HG03439 (cell line): Measurements from ENCODE around the gene DPH3.
"Not testable (repeated sequence)": the region's sequence is repeated elsewhere in the genome, so short reads cannot be mapped to it uniquely, and the experiment has no call there.

Experiments
- ATAC-seq: cut with Tn5 transposase; IDR thresholded peaks from one replicate; pipeline ENCODE4 v1.9.1; 2021; ENCODE audit warnings: mild to moderate bottlenecking, moderate library complexity; ENCODE audit not compliant: unreplicated experiment

Gene DPH3

GRCh38 chr3:16264708-16265454, at the start of gene DPH3, which contains the start of gene OXNAD1:
Gene DPH3 (minus strand): TSS chr3:16264943. CDS start chr3:16264876, 67 bp downstream.
Gene OXNAD1 (plus strand): TSS chr3:16265212. CDS start chr3:16270953, 5,741 bp downstream.
- ATAC-seq: peak; percentile 98

DNA sequence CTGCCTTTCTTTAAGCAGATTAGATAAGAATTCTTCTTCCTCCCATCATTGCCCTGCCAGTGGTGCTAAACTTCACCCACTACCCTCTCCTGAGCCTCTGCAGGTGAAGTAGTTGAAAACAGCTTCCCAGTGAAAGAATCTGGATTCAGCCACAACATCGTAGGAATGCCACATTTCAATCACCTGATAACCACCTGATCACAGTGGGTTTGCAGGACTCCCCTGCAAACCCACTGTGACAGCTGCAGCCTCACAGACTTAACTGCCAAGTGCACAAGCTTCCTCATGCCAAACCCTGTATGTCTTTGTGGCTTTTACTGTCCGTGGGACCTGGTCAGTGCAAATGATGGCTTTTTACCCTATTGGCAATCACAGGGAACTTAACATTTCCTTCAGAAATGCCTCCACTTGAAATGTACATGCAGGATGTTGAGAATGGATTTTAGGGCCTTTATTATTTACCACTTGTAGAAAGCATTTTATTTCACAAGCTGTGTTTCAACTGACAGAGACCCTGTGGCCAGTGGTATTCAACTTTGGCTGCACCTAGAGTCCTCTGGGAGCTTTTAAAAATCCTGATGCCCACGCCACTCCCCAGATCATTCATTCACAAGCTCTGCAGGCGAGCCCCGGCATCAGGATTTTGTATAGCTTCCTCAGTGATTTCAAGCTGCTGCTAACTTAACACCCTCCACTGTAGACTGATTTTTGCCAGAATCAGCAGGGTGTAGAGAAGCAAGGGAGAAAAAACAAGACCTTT, 49.3 kb upstream of the DPH3 start:
- no peak for ATAC-seq

GRCh38 chr3:16311960-16312451, 47.3 kb upstream of the DPH3 start:
- ATAC-seq: no peak

DNA sequence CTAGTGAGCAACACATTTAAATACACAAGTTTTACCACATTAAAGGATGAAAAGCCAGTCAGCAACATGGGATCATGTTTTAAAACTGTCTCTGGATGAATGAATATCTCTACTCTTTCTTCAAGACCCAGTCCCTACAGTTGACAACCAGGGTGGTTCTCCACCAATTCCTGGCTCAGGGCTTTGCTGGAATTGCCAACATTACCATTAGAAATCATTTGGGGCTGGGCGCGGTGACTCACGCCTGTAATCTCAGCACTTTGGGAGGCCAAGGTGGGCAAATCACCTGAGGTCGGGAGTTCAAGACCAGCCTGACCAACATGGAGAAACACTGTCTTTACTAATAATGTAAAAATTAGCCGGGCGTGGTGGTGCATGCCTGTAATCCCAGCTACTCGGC, 45.7 kb upstream of the DPH3 start:
- ATAC-seq: not testable (repeated sequence)

- ATAC-seq: peak; percentile 85
Observed at GRCh38 chr3:16309558-16309957, 44.8 kb upstream of the DPH3 start.

DNA sequence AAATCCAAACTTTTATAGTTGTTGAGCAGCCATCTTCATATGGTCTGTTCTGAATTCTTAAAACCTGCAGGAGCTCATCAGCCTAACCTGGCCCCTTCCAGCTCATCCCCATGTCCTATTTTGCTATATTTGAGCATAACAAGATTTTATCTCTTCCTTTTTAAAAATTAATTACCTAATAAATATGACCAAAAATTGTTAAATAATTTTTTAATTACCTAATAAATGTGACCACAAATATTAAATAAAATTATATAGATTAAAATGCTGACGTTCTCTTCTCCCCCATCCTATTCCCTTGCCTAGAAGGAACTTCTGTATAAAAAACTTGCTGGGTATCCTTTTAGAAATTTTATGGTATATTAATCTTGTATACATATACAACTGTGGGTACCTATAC, 44.0 kb upstream of the DPH3 start:
- ATAC-seq: no peak

DNA sequence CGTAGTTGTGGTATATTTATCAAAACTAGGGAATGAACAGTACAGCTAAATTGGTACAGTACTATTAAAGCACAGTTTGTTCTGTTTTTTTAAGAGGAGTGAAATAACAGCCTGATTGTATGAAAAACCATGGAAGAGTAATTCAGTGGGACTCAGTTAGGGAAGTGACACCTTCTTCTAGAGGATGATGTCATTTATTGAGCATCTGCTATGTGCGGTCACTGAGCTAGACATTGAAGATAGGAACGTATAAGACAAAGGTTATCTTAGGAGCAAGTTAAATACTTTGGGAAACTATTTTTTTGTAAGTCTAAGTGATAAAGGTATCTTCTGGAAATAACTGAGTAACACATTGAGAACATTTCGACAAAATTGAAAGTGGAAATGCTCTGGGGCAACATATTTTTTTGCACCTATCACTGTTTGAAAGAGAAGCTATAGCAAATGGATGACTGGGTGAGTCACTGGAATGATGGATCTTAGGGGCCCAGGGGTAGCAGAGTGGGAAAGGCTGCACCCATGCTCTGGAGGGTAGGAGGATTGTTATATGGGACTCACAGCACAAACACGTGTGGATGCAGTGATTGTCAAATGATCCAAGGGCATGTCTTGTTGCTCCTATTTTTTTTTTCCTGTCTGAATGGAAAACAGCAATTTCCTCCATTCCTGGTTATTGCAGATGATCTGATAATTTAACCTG, 43.2 kb upstream of the DPH3 start:
- no peak for ATAC-seq

- ATAC-seq: no peak
Observed at GRCh38 chr3:16305111-16305541, 40.4 kb upstream of the DPH3 start.

DNA sequence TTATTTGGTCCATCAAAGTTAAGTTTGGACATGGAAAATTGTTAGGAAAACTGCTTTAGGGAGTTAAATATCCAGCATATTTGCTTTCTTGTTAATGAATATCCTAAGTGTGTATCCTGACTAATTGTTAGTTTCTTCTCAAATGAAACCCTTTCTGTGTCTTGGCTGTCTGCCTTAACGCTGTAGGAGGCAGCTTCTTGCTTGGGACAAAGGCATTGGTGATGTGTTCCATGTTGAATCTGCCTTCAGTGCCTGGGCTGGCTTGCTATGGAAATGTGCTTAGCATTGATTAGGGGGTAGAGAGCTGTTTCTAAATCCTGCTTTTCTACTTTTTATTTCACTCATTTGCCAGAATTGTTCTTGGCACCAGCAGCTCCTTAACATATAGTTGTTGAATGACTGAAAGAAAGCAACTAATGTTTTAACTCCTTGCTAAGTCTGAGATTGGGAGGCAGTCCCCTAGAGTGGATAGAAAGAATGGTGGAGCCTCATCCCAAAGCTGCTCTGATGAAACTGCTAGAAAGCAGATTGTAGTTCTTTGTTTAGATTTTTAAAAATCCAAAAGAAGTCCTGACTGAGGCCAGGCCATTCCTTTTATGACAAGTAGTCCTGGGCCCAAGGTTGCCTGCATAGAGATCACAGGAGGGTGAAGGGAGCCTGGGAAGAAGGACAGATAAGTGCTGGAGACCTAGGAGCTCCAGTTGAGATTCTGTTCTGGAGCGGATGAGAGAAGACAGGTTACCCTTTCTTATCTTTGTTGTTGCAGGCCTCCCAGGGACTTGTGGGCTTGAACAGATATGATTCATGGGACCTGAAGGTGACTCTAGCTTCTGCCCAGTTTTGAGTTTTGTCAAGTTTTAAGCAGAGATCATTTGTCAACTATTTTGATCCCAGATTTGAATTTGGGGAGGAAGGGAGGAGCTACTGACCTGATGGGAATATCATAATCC, 39.6 kb upstream of the DPH3 start:
- no peak for ATAC-seq

DNA sequence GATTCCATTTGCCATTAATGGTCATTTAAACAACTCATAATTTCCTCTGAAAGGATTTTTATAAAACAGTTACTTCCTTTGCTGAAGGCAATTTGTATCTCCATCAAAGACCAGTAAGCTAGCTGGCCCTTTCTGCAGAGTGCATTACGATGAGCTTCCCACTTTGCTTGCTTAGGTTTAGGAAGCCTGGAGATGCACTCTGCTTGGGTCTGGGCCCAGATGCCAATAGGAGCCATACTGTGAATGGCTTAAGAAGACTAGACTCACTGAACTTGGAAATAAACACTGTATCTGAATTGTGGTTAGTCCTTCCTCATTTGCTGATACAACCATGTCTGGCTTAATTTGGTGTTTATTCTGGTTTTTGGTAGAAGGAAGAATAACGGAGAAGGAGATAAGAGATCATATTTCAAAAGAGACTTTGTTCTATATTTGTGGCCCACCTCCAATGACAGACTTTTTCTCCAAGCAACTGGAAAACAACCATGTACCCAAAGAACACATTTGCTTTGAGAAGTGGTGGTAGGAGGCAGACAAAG, 38.4 kb upstream of the DPH3 start:
- no peak for ATAC-seq

GRCh38 chr3:16302082-16302631, 37.4 kb upstream of the DPH3 start:
- ATAC-seq: no peak

GRCh38 chr3:16301507-16301906, 36.8 kb upstream of the DPH3 start:
- ATAC-seq: no peak

GRCh38 chr3:16300881-16301359, 36.2 kb upstream of the DPH3 start:
- ATAC-seq: no peak

GRCh38 chr3:16300307-16300706, 35.6 kb upstream of the DPH3 start:
- ATAC-seq: no peak

DNA sequence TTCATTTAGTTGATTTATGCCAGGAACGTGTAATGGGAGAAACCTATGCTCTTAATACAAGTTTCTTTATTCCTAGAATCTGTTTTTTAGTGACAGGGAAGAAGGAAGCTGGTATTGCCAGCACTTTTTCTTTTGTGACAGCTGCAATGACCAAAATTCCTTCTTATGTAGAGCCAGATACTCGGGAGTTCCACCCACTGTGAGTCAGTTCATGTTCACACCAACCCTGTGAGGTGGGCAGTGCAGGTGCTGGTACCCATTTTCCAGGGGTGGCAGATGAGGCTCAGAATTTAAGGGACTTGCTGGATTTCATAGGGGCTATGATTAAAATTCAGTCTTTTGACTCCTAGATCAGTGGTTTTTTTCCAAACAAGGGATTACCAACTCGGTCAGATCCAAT, 35.0 kb upstream of the DPH3 start:
- ATAC-seq: no peak

GRCh38 chr3:16298891-16299290, 34.1 kb upstream of the DPH3 start:
- ATAC-seq: no peak

- ATAC-seq: no peak
Observed at GRCh38 chr3:16297997-16298885, 33.5 kb upstream of the DPH3 start.

DNA sequence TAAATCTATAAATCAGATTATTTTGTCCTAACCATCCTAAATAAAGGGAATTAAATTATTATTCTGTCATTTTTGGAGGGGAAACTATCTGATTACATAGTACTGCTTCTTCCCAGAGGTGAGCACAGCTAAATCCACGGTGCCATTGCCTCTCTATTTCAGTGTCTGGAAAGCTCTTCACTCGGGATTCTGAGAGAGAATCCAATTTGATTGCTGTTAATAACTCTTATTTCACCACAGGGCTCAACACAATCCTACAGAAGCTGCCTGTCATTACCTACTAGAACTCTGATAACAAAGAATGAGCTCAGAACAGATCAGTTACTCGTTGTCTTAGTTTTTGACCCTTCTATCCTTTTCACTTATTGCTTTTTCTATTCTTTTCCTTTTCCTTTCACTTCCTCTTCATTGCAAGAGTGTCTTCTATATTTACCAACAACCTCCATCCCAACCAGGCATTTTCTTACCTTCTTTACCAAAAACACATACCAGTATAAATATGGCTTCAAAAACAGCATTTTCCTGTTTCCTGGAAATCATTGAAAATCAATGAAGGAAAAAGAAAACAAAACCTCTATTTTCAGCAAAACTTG, 30.7 kb upstream of the DPH3 start:
- ATAC-seq: no peak
